Measurements from ENCODE around the gene SPATA16.

SPATA16 gene

DNA sequence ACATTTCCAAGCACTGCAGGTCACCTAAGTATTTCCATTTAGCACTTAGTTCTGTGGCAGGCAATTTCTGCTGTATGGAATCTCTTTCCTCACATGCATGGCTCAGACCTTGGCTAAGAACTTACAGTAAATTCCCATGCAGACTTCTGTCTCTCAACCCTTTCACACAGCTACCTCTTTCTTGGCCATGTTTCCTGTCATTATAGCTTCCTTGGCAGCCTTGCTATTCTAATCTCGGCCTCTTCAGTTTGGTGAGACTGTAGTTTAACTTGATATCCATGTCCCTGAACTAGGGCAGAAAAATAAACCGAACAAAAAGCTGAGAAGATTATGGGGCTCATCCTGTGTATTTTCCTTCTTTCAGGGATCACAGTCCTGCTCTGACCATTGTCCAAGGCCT is 96.0 kb downstream of the SPATA16 start:
- Histone ChIP-seq H3K79me2 (ENCODE audit: low read length) (no peaks in the 10 kb centered on the region), H3F3A (ENCODE audit: insufficient read depth, low read length) (no peaks in the 10 kb centered on the region), H2AFZ (ENCODE audit: low read length) (no peak overlapping the region), H3K27ac (ENCODE audit: low read length) (no peak overlapping the region), H3K27me3 (replicated peaks; ENCODE audit: insufficient read depth, low read length) (no peaks in the 10 kb centered on the region), H4K20me1 (ENCODE audit: insufficient read depth, low read length) (no peaks in the 10 kb centered on the region), H3K4me1 (ENCODE audit: low read length) (no peaks in the 10 kb centered on the region), H3K9me3 (replicated peaks; ENCODE audit: insufficient read depth, low read length) (no peaks in the 10 kb centered on the region), H3K4me2 (ENCODE audit: low read depth, low read length) (no peak overlapping the region), H3K4me3 (ENCODE audit: low read length) (no peak overlapping the region), H3K9ac (ENCODE audit: low read length) (no peak overlapping the region), H3K9me2 (replicated peaks; ENCODE audit: insufficient read depth, low read length) (no peaks in the 10 kb centered on the region), H3K36me3 (replicated peaks; ENCODE audit: insufficient read depth, low read length) (no peaks in the 10 kb centered on the region)
- TF ChIP-seq EZH2phosphoT487 (IDR thresholded peaks at IDR 0.05; ENCODE audit: low read length) (no peak), EZH2 (optimal IDR thresholded peaks at IDR 0.05; ENCODE audit: low read depth, low read length) (no peak)
- DNase-seq: no peak

DNA sequence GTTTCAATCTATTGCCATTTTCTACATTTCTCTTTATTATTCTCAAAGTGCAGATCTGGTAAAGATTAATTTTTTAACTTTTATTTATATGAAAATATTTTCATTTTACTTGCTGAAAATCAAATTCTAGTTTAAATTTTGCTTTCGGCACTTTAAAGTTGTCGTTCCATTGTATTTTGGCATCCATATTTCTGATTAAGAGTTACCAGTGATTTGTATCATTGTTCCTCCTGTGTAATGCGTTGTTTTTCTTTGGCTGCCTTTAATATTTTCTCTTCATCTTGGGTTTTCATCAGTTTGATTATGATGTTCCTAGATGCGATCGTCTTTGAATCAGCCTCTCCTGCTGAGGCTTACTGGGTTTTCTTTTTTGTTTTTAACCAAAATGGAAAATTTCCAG is 97.3 kb downstream of the SPATA16 start:
- Histone ChIP-seq H3K79me2 (ENCODE audit: low read length) (no peaks in the 10 kb centered on the region), H3K9ac (ENCODE audit: low read length) (no peak overlapping the region), H3K9me2 (replicated peaks; ENCODE audit: insufficient read depth, low read length) (no peaks in the 10 kb centered on the region), H4K20me1 (ENCODE audit: insufficient read depth, low read length) (no peaks in the 10 kb centered on the region), H3K4me2 (ENCODE audit: low read depth, low read length) (no peak overlapping the region), H3K9me3 (replicated peaks; ENCODE audit: insufficient read depth, low read length) (no peaks in the 10 kb centered on the region), H3K4me1 (ENCODE audit: low read length) (no peaks in the 10 kb centered on the region), H3K36me3 (replicated peaks; ENCODE audit: insufficient read depth, low read length) (no peaks in the 10 kb centered on the region), H3F3A (ENCODE audit: insufficient read depth, low read length) (no peaks in the 10 kb centered on the region), H3K27me3 (replicated peaks; ENCODE audit: insufficient read depth, low read length) (no peaks in the 10 kb centered on the region), H2AFZ (ENCODE audit: low read length) (no peak overlapping the region), H3K27ac (ENCODE audit: low read length) (no peak overlapping the region), H3K4me3 (ENCODE audit: low read length) (no peak overlapping the region)
- no peak for DNase-seq
- TF ChIP-seq, protein P1, sequence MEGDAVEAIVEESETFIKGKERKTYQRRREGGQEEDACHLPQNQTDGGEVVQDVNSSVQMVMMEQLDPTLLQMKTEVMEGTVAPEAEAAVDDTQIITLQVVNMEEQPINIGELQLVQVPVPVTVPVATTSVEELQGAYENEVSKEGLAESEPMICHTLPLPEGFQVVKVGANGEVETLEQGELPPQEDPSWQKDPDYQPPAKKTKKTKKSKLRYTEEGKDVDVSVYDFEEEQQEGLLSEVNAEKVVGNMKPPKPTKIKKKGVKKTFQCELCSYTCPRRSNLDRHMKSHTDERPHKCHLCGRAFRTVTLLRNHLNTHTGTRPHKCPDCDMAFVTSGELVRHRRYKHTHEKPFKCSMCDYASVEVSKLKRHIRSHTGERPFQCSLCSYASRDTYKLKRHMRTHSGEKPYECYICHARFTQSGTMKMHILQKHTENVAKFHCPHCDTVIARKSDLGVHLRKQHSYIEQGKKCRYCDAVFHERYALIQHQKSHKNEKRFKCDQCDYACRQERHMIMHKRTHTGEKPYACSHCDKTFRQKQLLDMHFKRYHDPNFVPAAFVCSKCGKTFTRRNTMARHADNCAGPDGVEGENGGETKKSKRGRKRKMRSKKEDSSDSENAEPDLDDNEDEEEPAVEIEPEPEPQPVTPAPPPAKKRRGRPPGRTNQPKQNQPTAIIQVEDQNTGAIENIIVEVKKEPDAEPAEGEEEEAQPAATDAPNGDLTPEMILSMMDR (IDR thresholded peaks at IDR 0.05; ENCODE audit: low read length): no peak
- TF ChIP-seq EZH2phosphoT487 (IDR thresholded peaks at IDR 0.05; ENCODE audit: low read length): no peak
- TF ChIP-seq EZH2 (optimal IDR thresholded peaks at IDR 0.05; ENCODE audit: low read depth, low read length): no peak

DNA sequence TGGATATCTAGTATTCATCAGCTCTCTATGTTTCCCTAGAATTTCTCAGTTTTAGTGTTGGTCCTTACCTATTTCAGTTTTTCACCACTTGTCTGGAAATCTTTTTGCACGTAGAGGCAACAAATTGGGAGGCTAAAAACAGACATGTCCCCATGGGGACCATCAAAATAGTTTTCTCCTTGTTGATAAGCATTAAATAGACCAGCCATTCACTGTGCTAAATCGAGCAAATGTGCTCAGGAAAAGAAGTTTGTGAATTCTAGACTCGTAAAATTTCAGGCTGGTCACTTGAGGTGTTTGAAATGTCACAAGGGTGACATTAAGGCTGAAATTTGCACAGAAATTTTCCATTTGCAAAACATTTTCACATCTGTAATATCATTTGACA is 102.6 kb downstream of the SPATA16 start:
- H3K4me3 ChIP-seq (ENCODE audit: low read length): no peak overlapping the region
- H3K27ac ChIP-seq (ENCODE audit: low read length): no peak overlapping the region
- H3F3A ChIP-seq (ENCODE audit: insufficient read depth, low read length): no peaks in the 10 kb centered on the region
- no peaks in the 10 kb centered on the region for H4K20me1 ChIP-seq (ENCODE audit: insufficient read depth, low read length)
- no peaks in the 10 kb centered on the region for H3K9me3 ChIP-seq (replicated peaks; ENCODE audit: insufficient read depth, low read length)
- no peaks in the 10 kb centered on the region for H3K36me3 ChIP-seq (replicated peaks; ENCODE audit: insufficient read depth, low read length)
- H3K9me2 ChIP-seq (replicated peaks; ENCODE audit: insufficient read depth, low read length): no peaks in the 10 kb centered on the region
- no peaks in the 10 kb centered on the region for H3K4me1 ChIP-seq (ENCODE audit: low read length)
- H2AFZ ChIP-seq (ENCODE audit: low read length): no peak overlapping the region
- no peak for DNase-seq
- no peak overlapping the region for H3K4me2 ChIP-seq (ENCODE audit: low read depth, low read length)
- TF ChIP-seq, protein P1 (IDR thresholded peaks at IDR 0.05; ENCODE audit: low read length): no peak
- TF ChIP-seq EZH2 (optimal IDR thresholded peaks at IDR 0.05; ENCODE audit: low read depth, low read length) (no peak), EZH2phosphoT487 (IDR thresholded peaks at IDR 0.05; ENCODE audit: low read length) (no peak)
- no peaks in the 10 kb centered on the region for H3K27me3 ChIP-seq (replicated peaks; ENCODE audit: insufficient read depth, low read length)
- H3K9ac ChIP-seq (ENCODE audit: low read length): no peak overlapping the region
- no peaks in the 10 kb centered on the region for H3K79me2 ChIP-seq (ENCODE audit: low read length)

DNA sequence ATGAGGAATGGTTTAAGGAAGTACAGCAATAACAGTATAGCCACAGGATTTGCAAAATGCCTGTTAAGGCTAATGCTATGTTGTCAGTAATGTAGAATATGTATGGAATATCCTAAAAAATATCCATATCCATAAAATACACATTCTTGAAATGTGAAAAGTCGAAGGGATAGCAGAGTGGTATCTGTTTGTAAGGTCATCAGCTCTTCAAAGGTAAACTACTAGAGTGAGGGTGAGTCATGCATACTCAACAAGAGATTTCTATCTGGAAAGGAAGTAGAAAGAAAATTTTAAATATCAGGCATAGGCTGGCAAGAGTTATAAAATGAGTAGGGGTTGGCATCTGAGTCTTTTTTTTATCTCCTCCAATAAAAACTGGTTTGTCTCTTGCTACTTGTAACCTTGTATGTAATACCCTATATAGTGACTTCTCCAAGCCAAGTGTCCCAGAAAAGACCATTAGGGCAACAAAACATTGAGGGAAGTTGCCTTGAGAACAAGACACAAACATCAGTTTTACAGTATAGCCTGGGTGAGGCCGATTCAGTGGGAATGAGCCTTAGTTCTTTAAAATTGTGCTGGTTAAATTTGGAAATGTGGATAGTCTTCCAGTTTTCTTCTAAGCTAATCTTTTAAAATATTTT is 103.1 kb downstream of the SPATA16 start:
- no peaks in the 10 kb centered on the region for H3K36me3 ChIP-seq (replicated peaks; ENCODE audit: insufficient read depth, low read length)
- H3K4me3 ChIP-seq (ENCODE audit: low read length): no peak overlapping the region
- no peak overlapping the region for H2AFZ ChIP-seq (ENCODE audit: low read length)
- H3K79me2 ChIP-seq (ENCODE audit: low read length): no peaks in the 10 kb centered on the region
- no peak overlapping the region for H3K4me2 ChIP-seq (ENCODE audit: low read depth, low read length)
- H3K27ac ChIP-seq (ENCODE audit: low read length): no peak overlapping the region
- H3K9me2 ChIP-seq (replicated peaks; ENCODE audit: insufficient read depth, low read length): no peaks in the 10 kb centered on the region
- no peaks in the 10 kb centered on the region for H4K20me1 ChIP-seq (ENCODE audit: insufficient read depth, low read length)
- no peaks in the 10 kb centered on the region for H3K27me3 ChIP-seq (replicated peaks; ENCODE audit: insufficient read depth, low read length)
- H3F3A ChIP-seq (ENCODE audit: insufficient read depth, low read length): no peaks in the 10 kb centered on the region
- no peaks in the 10 kb centered on the region for H3K4me1 ChIP-seq (ENCODE audit: low read length)
- DNase-seq: no peak
- TF ChIP-seq EZH2 (optimal IDR thresholded peaks at IDR 0.05; ENCODE audit: low read depth, low read length) (no peak), EZH2phosphoT487 (IDR thresholded peaks at IDR 0.05; ENCODE audit: low read length) (no peak)
- TF ChIP-seq, protein P1 (IDR thresholded peaks at IDR 0.05; ENCODE audit: low read length): no peak
- no peaks in the 10 kb centered on the region for H3K9me3 ChIP-seq (replicated peaks; ENCODE audit: insufficient read depth, low read length)
- H3K9ac ChIP-seq (ENCODE audit: low read length): no peak overlapping the region
